Peyer's patch (tissue), 4 donors: ENCODE results near the gene REC8. TPM values are rescaled to one million over a fixed set of nuclear protein-coding genes. Genes with fewer than 3 reads are reported as not detected.

Source experiments
- DNase-seq, 3 donors: peaks; one replicate each; pipeline ENCODE4 v3.0.0-alpha.2; 2017 to 2019
- H3K27ac ChIP-seq, 4 donors: fragments of 200-600 bp; sonication (generic); one replicate each; pipeline ENCODE4 v1.5.1; 2016 to 2019
- H3K27me3 ChIP-seq, 2 donors: fragments of 200-600 bp; sonication (generic); one replicate each; pipeline ENCODE4 v1.5.1; 2019
- H3K36me3 ChIP-seq, 3 donors: fragments of 200-600 bp; sonication (generic); one replicate each; pipeline ENCODE4 v1.5.1; 2016 to 2019
- H3K4me1 ChIP-seq, 4 donors: fragments of 200-600 bp; sonication (generic); one replicate each; pipeline ENCODE4 v1.5.1; 2016 to 2019
- H3K4me3 ChIP-seq, 4 donors: fragments of 200-600 bp; sonication (generic); 1 replicate in 3 of 4; 2 replicates in 1 of 4; pipeline ENCODE4 v1.5.1; 2016 to 2019; ENCODE audit warnings: mild to moderate bottlenecking in 1 of 4
- H3K9me3 ChIP-seq, 4 donors: fragments of 200-600 bp; sonication (generic); one replicate each; pipeline ENCODE4 v1.5.1; 2016 to 2019; ENCODE audit warnings: mild to moderate bottlenecking in 1 of 4
- POLR2A ChIP-seq, 2 donors: fragments of 450-650 bp; IDR thresholded peaks; one replicate each; pipeline ENCODE4 v1.5.1; 2017; ENCODE audit warnings: antibody characterized with exemption in 2 of 2, mild to moderate bottlenecking in 2 of 2, moderate library complexity in 2 of 2
- total RNA-seq, 4 donors: library from RNA; depleted of rRNA; stranded (reverse); fragments of >200 nt; gene quantifications; one replicate each; pipeline ENCODE4 v1.1.0, GENCODE V29; 2016
- TF ChIP-seq, protein P1 (sequence below), 6 experiments: fragments of 450-650 bp in 4 of 6; fragments of 200-600 bp in 2 of 6; sonication (generic) in 1 of 6; IDR thresholded peaks; one replicate each; pipeline ENCODE4 v1.5.1; 2017 to 2019; ENCODE audit warnings: antibody characterized with exemption in 6 of 6, mild to moderate bottlenecking in 3 of 6, moderate library complexity in 1 of 6

REC8 gene
- total RNA-seq, 4 donors from 2014 or later = 18.6 to 74.3 (median 37.8) TPM

DNA sequence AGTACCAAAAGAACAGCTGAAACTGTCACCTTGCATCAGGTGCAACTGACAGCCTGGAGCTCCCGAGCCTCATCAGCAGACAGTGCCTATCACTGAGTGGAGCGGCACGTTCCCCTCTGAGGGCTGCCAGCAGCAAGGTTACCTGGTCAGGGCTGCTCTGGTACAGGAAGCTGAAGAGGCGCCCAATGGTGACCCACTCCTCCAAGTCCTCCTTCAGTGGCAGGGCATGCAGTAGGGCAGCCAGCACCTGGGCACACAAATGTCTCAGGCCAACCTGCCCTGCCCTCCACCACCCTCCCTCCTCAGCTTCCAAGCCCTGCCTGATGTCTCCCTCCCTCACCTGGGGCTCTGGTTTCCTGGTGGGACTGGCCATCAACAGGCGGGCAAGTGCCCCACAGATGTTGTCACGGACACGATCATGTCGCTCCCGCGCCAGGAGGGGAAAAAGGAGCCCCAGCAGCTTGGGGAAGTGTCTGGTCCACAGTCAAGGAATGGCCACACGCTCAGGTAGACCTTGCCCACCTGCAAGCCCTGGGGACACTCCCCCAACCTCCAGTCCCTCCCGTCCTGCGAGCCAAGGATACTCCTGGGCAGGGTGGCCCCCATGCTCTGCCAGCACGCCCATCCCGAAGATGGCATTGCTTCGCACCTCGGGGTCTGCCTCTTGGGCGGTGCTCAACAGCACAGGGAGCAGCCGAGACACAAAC is 9.6 kb downstream of the REC8 start:
- H3K9me3 ChIP-seq = no peaks in the 10 kb centered on the region
- H3K4me1 ChIP-seq = no peaks in the 10 kb centered on the region
- no peaks in the 10 kb centered on the region for H3K27me3 ChIP-seq
- no peak overlapping the region for H3K27ac ChIP-seq
- peaks cover 0 to 95% (median 0%) of the 10 kb centered on the region in 3 donors for H3K36me3 ChIP-seq
- no peak overlapping the region for H3K4me3 ChIP-seq
- TF ChIP-seq, protein P1, sequence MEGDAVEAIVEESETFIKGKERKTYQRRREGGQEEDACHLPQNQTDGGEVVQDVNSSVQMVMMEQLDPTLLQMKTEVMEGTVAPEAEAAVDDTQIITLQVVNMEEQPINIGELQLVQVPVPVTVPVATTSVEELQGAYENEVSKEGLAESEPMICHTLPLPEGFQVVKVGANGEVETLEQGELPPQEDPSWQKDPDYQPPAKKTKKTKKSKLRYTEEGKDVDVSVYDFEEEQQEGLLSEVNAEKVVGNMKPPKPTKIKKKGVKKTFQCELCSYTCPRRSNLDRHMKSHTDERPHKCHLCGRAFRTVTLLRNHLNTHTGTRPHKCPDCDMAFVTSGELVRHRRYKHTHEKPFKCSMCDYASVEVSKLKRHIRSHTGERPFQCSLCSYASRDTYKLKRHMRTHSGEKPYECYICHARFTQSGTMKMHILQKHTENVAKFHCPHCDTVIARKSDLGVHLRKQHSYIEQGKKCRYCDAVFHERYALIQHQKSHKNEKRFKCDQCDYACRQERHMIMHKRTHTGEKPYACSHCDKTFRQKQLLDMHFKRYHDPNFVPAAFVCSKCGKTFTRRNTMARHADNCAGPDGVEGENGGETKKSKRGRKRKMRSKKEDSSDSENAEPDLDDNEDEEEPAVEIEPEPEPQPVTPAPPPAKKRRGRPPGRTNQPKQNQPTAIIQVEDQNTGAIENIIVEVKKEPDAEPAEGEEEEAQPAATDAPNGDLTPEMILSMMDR (IDR thresholded peaks at IDR 0.05) = no peak
- TF ChIP-seq POLR2A (IDR thresholded peaks at IDR 0.05) = no peak
- peak in 1 of 3 donors; percentile 41 for DNase-seq

DNA sequence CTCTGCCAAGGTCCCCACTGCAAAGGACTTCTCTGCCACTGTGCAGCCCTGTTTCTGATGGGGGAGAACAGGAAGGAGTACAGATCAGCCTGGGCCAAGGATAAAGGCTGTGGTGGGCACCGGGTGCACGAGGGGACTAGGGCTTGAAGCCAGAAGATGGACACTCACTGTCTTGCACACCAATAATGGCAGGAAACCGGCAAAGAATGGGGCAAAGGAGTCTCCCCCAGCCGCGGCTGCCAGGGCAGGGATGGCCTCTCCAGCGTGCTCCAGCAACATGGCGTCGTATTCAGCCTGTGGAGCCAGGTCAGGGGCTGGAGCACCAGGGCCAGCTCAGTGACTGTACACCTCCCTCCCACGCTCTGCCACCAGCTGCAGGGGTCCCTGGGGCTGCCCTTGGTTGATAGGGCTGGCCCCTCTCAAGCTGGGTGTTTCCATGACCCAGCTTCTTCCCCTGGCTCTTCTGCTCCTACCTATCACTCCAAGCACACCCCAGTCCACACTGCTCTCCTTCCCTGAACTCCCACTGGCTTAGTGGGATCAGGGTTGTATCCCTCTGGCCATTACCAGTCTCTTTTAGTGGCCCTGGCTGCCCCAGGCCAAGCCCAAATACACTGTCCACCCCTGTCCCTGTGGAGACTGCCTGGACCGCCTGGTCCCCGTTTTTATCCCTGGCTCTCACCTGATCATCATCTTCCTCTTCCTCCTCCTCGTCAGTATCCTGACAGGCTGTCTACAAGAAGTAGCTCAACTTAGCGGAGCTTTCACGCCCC is 10.4 kb downstream of the REC8 start:
- Histone ChIP-seq H3K4me1 (no peaks in the 10 kb centered on the region), H3K36me3 (peaks cover 0 to 87% (median 0%) of the 10 kb centered on the region in 3 donors)
- no peak for TF ChIP-seq POLR2A (IDR thresholded peaks at IDR 0.05)
- TF ChIP-seq, protein P1 (IDR thresholded peaks at IDR 0.05) = no peak

DNA sequence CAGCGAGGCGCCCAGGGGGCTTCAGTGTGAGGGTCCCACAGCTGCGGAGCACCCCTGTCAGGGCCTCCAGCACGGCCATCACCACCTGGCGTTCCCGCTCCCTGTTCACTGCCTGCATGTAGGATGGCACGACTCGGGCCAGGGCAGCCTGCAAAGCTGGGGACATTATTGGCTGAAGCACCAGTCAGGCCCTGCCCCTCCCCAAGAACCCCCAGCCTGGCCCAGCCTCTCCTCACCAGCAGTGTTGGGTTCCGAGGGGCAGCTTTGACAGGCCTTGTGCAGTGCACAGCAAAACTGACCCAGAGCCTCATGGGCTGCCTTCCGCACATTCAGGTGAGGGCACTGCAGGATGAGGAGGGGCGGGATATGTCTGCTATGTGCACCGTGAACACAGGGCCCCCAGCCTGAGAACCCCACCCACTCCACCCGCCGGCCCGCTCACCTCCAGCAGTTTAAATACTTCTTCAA is 11.2 kb downstream of the REC8 start:
- H3K9me3 ChIP-seq = no peaks in the 10 kb centered on the region
- H3K4me3 ChIP-seq = no peak overlapping the region
- no peak for DNase-seq
- peaks cover 0 to 7% (median 6%) of the 10 kb centered on the region in 4 donors for H3K4me1 ChIP-seq
- H3K36me3 ChIP-seq = peaks cover 0 to 79% (median 0%) of the 10 kb centered on the region in 3 donors
- H3K27ac ChIP-seq = no peak overlapping the region
- TF ChIP-seq, protein P1 (IDR thresholded peaks at IDR 0.05) = no peak
- TF ChIP-seq POLR2A (IDR thresholded peaks at IDR 0.05) = no peak
- no peaks in the 10 kb centered on the region for H3K27me3 ChIP-seq

More for the DNA sequence above, 10.4 kb downstream of the REC8 start:
- H3K27ac ChIP-seq = no peak overlapping the region
- H3K9me3 ChIP-seq = no peaks in the 10 kb centered on the region
- no peaks in the 10 kb centered on the region for H3K27me3 ChIP-seq
- no peak overlapping the region for H3K4me3 ChIP-seq
- peak in 1 of 3 donors; percentile 29 for DNase-seq

DNA sequence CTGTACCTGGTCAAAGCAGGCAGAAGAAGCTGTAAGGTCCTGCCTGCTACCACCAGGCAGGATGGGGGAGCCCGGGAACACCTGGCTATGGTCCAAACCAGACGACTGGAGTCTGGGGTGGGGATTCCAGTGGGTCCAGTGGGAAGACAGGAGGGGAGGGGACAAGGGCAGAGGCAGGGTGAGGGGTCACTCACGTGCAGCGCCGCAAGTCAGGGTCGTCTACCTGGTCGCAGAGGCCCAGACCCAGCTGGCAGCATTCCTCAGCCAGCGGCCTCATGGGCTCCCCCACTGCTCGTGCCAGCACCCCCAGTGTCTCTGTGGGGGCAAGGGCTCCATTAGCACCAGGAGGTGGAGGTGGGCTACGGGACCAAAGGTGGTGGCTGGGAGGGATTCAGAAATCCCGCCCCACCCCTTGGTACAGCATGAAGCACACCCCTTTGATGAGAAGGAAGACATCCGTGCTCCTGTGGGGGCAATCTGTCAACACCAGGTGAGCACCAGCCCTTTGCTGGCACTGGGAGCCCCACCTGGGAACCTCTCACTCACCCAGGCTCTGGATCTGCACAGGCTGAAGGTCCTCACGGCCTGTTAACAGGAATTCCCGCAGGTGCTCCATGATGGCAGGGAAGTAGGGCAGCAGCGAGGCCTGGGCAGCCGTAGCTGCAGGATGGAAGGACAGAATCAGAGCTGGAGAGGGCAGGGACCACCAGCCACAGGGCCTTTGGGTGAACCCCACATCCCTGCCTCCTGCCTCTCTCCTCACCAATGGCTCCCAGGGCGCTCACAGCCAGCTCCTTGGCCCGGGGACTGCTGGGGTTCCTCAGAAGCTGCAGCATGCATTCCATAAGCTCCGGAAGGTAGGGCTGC is 12.5 kb downstream of the REC8 start:
- no peaks in the 10 kb centered on the region for H3K27me3 ChIP-seq
- H3K27ac ChIP-seq = no peak overlapping the region
- H3K4me1 ChIP-seq = peaks cover 0 to 17% (median 9%) of the 10 kb centered on the region in 4 donors
- DNase-seq = no peak
- TF ChIP-seq, protein P1 (IDR thresholded peaks at IDR 0.05) = no peak
- TF ChIP-seq POLR2A (IDR thresholded peaks at IDR 0.05) = no peak
- H3K9me3 ChIP-seq = no peaks in the 10 kb centered on the region
- H3K4me3 ChIP-seq = no peak overlapping the region
- peaks cover 0 to 66% (median 0%) of the 10 kb centered on the region in 3 donors for H3K36me3 ChIP-seq

DNA sequence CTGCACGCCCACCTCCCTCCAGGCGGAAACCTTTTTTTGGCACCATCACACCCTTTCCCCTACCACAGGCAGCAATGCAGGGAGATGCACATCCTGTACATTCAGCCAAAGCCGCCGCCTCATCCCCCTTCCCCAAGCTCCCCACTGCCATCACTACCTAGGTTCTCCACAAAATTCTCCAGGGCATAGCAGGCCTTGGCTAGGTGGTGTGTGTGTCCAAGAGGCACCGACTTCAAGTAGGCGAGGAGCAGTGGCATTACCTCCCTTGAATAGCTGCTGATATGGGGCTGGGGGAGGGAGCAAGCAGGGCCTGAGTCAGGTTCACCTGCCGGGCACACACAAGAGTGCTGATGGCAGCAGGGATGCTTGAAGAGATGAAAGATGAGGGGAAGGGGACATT is 13.1 kb downstream of the REC8 start:
- peaks cover 0 to 61% (median 0%) of the 10 kb centered on the region in 3 donors for H3K36me3 ChIP-seq
- no peaks in the 10 kb centered on the region for H3K27me3 ChIP-seq
- no peak for TF ChIP-seq POLR2A (IDR thresholded peaks at IDR 0.05)
- TF ChIP-seq, protein P1 (IDR thresholded peaks at IDR 0.05) = no peak
- peaks cover 0 to 18% (median 9%) of the 10 kb centered on the region in 4 donors for H3K4me1 ChIP-seq
- no peak overlapping the region for H3K27ac ChIP-seq
- no peak overlapping the region for H3K4me3 ChIP-seq
- no peak for DNase-seq
- no peaks in the 10 kb centered on the region for H3K9me3 ChIP-seq
